ENCODE data around the gene CDKAL1. TPM values are rescaled to one million over a fixed set of nuclear protein-coding genes. Genes with fewer than 3 reads are reported as not detected.

The CDKAL1 gene
- 12.6 TPM for polyA plus RNA-seq (2013)

GRCh38 chr6:20534295-20535262, at the start of gene CDKAL1:
Gene CDKAL1, plus strand, starts transcription at chr6:20534457. Its CDS starts 11,894 bp downstream, at chr6:20546351.
- CTCF ChIA-PET: interaction anchor here (0.8 to 2.0 kb wide), 3 partner anchors 16 to 230 kb away, joined by 3 to 5 read pairs (median 3); no protein-coding TSS in a partner anchor
- peak within 1 kb of the TSS; percentile 89 to 100 (median 92) for H3K4me3 ChIP-seq (ENCODE audit: control insufficient read depth in 1 of 7, extremely low read depth in 1 of 7, insufficient read depth in 4 of 7, low read depth in 2 of 7, low read length in 6 of 7)
- H3K36me3 ChIP-seq (ENCODE audit: control insufficient read depth in 4 of 4, insufficient read depth in 4 of 4, low read length in 3 of 4): peaks cover 0 to 11% (median 2%) of the 10 kb centered on the region in 4 experiments
- POLR2A ChIA-PET: interaction anchor here (1.2 to 1.4 kb wide), 2 partner anchors 132 to 147 kb away, joined by 3 to 7 read pairs; no protein-coding TSS in a partner anchor
- no peaks in the 10 kb centered on the region for H3K9me3 ChIP-seq (ENCODE audit: control extremely low read depth in 1 of 5, control insufficient read depth in 4 of 5, insufficient read depth in 2 of 5, low read depth in 1 of 5, low read length in 4 of 5)
- WGBS (ENCODE audit: insufficient coverage): under 1% methylated on average over 18 of the region's 31 CpGs
- H3K27ac ChIP-seq (ENCODE audit: insufficient read depth in 1 of 2, low read depth in 1 of 2, low read length in 2 of 2, poor library complexity in 1 of 2, severe bottlenecking in 2 of 2): peak within 1 kb of the TSS; percentile 93 to 95
- H3K4me1 ChIP-seq (ENCODE audit: control extremely low read depth in 1 of 4, control insufficient read depth in 4 of 4, insufficient read depth in 4 of 4, low read length in 3 of 4): peaks cover 4 to 26% (median 21%) of the 10 kb centered on the region in 4 experiments
- no peaks in the 10 kb centered on the region for H3K27me3 ChIP-seq (replicated peaks in 2 of 5; ENCODE audit: control insufficient read depth in 4 of 5, insufficient read depth in 5 of 5, low read length in 4 of 5)
- DNase-seq: peak; percentile 93 to 96 (median 94)

- ChIA-PET CTCF (interaction anchor here (1.3 to 2.8 kb wide), 2 partner anchors 17 to 82 kb away, joined by 3 to 16 read pairs; no protein-coding TSS in a partner anchor), POLR2A (no interaction called here)
- H3K4me3 ChIP-seq (ENCODE audit: control insufficient read depth in 1 of 7, extremely low read depth in 1 of 7, insufficient read depth in 4 of 7, low read depth in 2 of 7, low read length in 6 of 7): no peak overlapping the region
- H3K27ac ChIP-seq (ENCODE audit: insufficient read depth in 1 of 2, low read depth in 1 of 2, low read length in 2 of 2, poor library complexity in 1 of 2, severe bottlenecking in 2 of 2): no peak overlapping the region
- no peaks in the 10 kb centered on the region for H3K27me3 ChIP-seq (replicated peaks in 2 of 5; ENCODE audit: control insufficient read depth in 4 of 5, insufficient read depth in 5 of 5, low read length in 4 of 5)
- no peak for DNase-seq
- H3K36me3 ChIP-seq (ENCODE audit: control insufficient read depth in 4 of 4, insufficient read depth in 4 of 4, low read length in 3 of 4): peaks cover 14 to 90% (median 49%) of the 10 kb centered on the region in 4 experiments
- 100% methylated on average over 1 of the region's 4 CpGs for WGBS (ENCODE audit: insufficient coverage)
- peaks cover 6 to 21% (median 13%) of the 10 kb centered on the region in 4 experiments for H3K4me1 ChIP-seq (ENCODE audit: control extremely low read depth in 1 of 4, control insufficient read depth in 4 of 4, insufficient read depth in 4 of 4, low read length in 3 of 4)
- H3K9me3 ChIP-seq (ENCODE audit: control extremely low read depth in 1 of 5, control insufficient read depth in 4 of 5, insufficient read depth in 2 of 5, low read depth in 1 of 5, low read length in 4 of 5): no peaks in the 10 kb centered on the region
These were observed 47.6 kb upstream of the CDKAL1 start for GRCh38 chr6:20486641-20487040.

GRCh38 chr6:20487669-20488375, 46.4 kb upstream of the CDKAL1 start:
- no peak for DNase-seq
- Histone ChIP-seq H3K27me3 (replicated peaks in 2 of 5; ENCODE audit: control insufficient read depth in 4 of 5, insufficient read depth in 5 of 5, low read length in 4 of 5) (no peaks in the 10 kb centered on the region), H3K36me3 (ENCODE audit: control insufficient read depth in 4 of 4, insufficient read depth in 4 of 4, low read length in 3 of 4) (peaks cover 9 to 82% (median 46%) of the 10 kb centered on the region in 4 experiments), H3K4me1 (ENCODE audit: control extremely low read depth in 1 of 4, control insufficient read depth in 4 of 4, insufficient read depth in 4 of 4, low read length in 3 of 4) (peaks cover 6 to 18% (median 13%) of the 10 kb centered on the region in 4 experiments), H3K9me3 (ENCODE audit: control extremely low read depth in 1 of 5, control insufficient read depth in 4 of 5, insufficient read depth in 2 of 5, low read depth in 1 of 5, low read length in 4 of 5) (no peaks in the 10 kb centered on the region), H3K27ac (ENCODE audit: insufficient read depth in 1 of 2, low read depth in 1 of 2, low read length in 2 of 2, poor library complexity in 1 of 2, severe bottlenecking in 2 of 2) (no peak overlapping the region), H3K4me3 (ENCODE audit: control insufficient read depth in 1 of 7, extremely low read depth in 1 of 7, insufficient read depth in 4 of 7, low read depth in 2 of 7, low read length in 6 of 7) (no peak overlapping the region)
- 100% methylated on average over 4 of the region's 6 CpGs for WGBS (ENCODE audit: insufficient coverage)
- POLR2A ChIA-PET: no interaction called here
- CTCF ChIA-PET: no interaction called here

GRCh38 chr6:20490591-20490990, 43.7 kb upstream of the CDKAL1 start:
- POLR2A ChIA-PET: no interaction called here
- H3K4me3 ChIP-seq (ENCODE audit: control insufficient read depth in 1 of 7, extremely low read depth in 1 of 7, insufficient read depth in 4 of 7, low read depth in 2 of 7, low read length in 6 of 7): no peak overlapping the region
- no peak for DNase-seq
- H3K9me3 ChIP-seq (ENCODE audit: control extremely low read depth in 1 of 5, control insufficient read depth in 4 of 5, insufficient read depth in 2 of 5, low read depth in 1 of 5, low read length in 4 of 5): no peaks in the 10 kb centered on the region
- H3K27ac ChIP-seq (ENCODE audit: insufficient read depth in 1 of 2, low read depth in 1 of 2, low read length in 2 of 2, poor library complexity in 1 of 2, severe bottlenecking in 2 of 2): no peak overlapping the region
- H3K36me3 ChIP-seq (ENCODE audit: control insufficient read depth in 4 of 4, insufficient read depth in 4 of 4, low read length in 3 of 4): peaks cover 6 to 63% (median 42%) of the 10 kb centered on the region in 4 experiments
- no peaks in the 10 kb centered on the region for H3K27me3 ChIP-seq (replicated peaks in 2 of 5; ENCODE audit: control insufficient read depth in 4 of 5, insufficient read depth in 5 of 5, low read length in 4 of 5)
- H3K4me1 ChIP-seq (ENCODE audit: control extremely low read depth in 1 of 4, control insufficient read depth in 4 of 4, insufficient read depth in 4 of 4, low read length in 3 of 4): no peaks in the 10 kb centered on the region
- 100% methylated on average over 2 of the region's 6 CpGs for WGBS (ENCODE audit: insufficient coverage)
- CTCF ChIA-PET: interaction anchor here (1.0 to 1.2 kb wide), 3 partner anchors 81 to 94 kb away, joined by 3 read pairs; no protein-coding TSS in a partner anchor

- Histone ChIP-seq H3K4me3 (ENCODE audit: control insufficient read depth in 1 of 7, extremely low read depth in 1 of 7, insufficient read depth in 4 of 7, low read depth in 2 of 7, low read length in 6 of 7) (no peak overlapping the region), H3K27me3 (replicated peaks in 2 of 5; ENCODE audit: control insufficient read depth in 4 of 5, insufficient read depth in 5 of 5, low read length in 4 of 5) (no peaks in the 10 kb centered on the region), H3K36me3 (ENCODE audit: control insufficient read depth in 4 of 4, insufficient read depth in 4 of 4, low read length in 3 of 4) (peaks cover 4 to 50% (median 37%) of the 10 kb centered on the region in 4 experiments), H3K9me3 (ENCODE audit: control extremely low read depth in 1 of 5, control insufficient read depth in 4 of 5, insufficient read depth in 2 of 5, low read depth in 1 of 5, low read length in 4 of 5) (no peaks in the 10 kb centered on the region), H3K27ac (ENCODE audit: insufficient read depth in 1 of 2, low read depth in 1 of 2, low read length in 2 of 2, poor library complexity in 1 of 2, severe bottlenecking in 2 of 2) (no peak overlapping the region), H3K4me1 (ENCODE audit: control extremely low read depth in 1 of 4, control insufficient read depth in 4 of 4, insufficient read depth in 4 of 4, low read length in 3 of 4) (no peaks in the 10 kb centered on the region)
- POLR2A ChIA-PET: no interaction called here
- CTCF ChIA-PET: no interaction called here
- no peak for DNase-seq
- no CpG with 5 or more reads among the region's 2 CpGs for WGBS (ENCODE audit: insufficient coverage)
These were observed 42.2 kb upstream of the CDKAL1 start for GRCh38 chr6:20492099-20492498.

- peaks cover 0 to 1% (median 0%) of the 10 kb centered on the region in 5 experiments for H3K9me3 ChIP-seq (ENCODE audit: control extremely low read depth in 1 of 5, control insufficient read depth in 4 of 5, insufficient read depth in 2 of 5, low read depth in 1 of 5, low read length in 4 of 5)
- DNase-seq: no peak
- no peaks in the 10 kb centered on the region for H3K27me3 ChIP-seq (replicated peaks in 2 of 5; ENCODE audit: control insufficient read depth in 4 of 5, insufficient read depth in 5 of 5, low read length in 4 of 5)
- POLR2A ChIA-PET: no interaction called here
- CTCF ChIA-PET: no interaction called here
- no peak overlapping the region for H3K27ac ChIP-seq (ENCODE audit: insufficient read depth in 1 of 2, low read depth in 1 of 2, low read length in 2 of 2, poor library complexity in 1 of 2, severe bottlenecking in 2 of 2)
- H3K4me3 ChIP-seq (ENCODE audit: control insufficient read depth in 1 of 7, extremely low read depth in 1 of 7, insufficient read depth in 4 of 7, low read depth in 2 of 7, low read length in 6 of 7): no peak overlapping the region
- 87% methylated on average over 7 of the region's 8 CpGs for WGBS (ENCODE audit: insufficient coverage)
- peaks cover 0 to 4% (median under 1%) of the 10 kb centered on the region in 4 experiments for H3K36me3 ChIP-seq (ENCODE audit: control insufficient read depth in 4 of 4, insufficient read depth in 4 of 4, low read length in 3 of 4)
- peaks cover 0 to 12% (median 6%) of the 10 kb centered on the region in 4 experiments for H3K4me1 ChIP-seq (ENCODE audit: control extremely low read depth in 1 of 4, control insufficient read depth in 4 of 4, insufficient read depth in 4 of 4, low read length in 3 of 4)
These were observed 36.8 kb upstream of the CDKAL1 start for GRCh38 chr6:20497216-20498040.

Measured in common myeloid progenitor, CD34-positive (primary cell).